Karpas-422 (cell line): ENCODE results near the gene FAM120B. TPM values are rescaled to one million over a fixed set of nuclear protein-coding genes. Genes with fewer than 3 reads are reported as not detected.
"Not testable (repeated sequence)": the region's sequence is repeated elsewhere in the genome, so short reads cannot be mapped to it uniquely, and the experiment has no call there.

Source experiments
- DNase-seq: peaks from one replicate; pipeline ENCODE4 v3.0.0-alpha.2; 2015
- H2AFZ ChIP-seq: fragments of 200-600 bp; sonication (generic); 2 replicates; pipeline ENCODE4 v1.6.1; 2014; ENCODE audit warnings: antibody characterized with exemption, low read length, mixed read lengths
- H3K27ac ChIP-seq: fragments of 200-600 bp; sonication (generic); 2 replicates; pipeline ENCODE4 v1.5.1; 2014; ENCODE audit warnings: mild to moderate bottlenecking, low read length, moderate library complexity
- H3K27me3 ChIP-seq: fragments of 200-600 bp; sonication (generic); 2 replicates; pipeline ENCODE4 v1.6.1; 2014; ENCODE audit warnings: low read length, mixed read lengths
- H3K36me3 ChIP-seq: fragments of 200-600 bp; sonication (generic); 2 replicates; pipeline ENCODE4 v1.6.1; 2014; ENCODE audit warnings: low read length, mixed read lengths; ENCODE audit not compliant: insufficient read depth
- H3K4me1 ChIP-seq: fragments of 200-600 bp; sonication (generic); 2 replicates; pipeline ENCODE4 v1.6.1; 2014; ENCODE audit warnings: mild to moderate bottlenecking, low read length, mixed read lengths
- H3K4me2 ChIP-seq: fragments of 200-600 bp; sonication (generic); 2 replicates; pipeline ENCODE4 v1.6.1; 2014; ENCODE audit warnings: low read length, low read depth, mild to moderate bottlenecking; ENCODE audit not compliant: poor library complexity, severe bottlenecking
- H3K4me3 ChIP-seq: fragments of 200-600 bp; sonication (generic); 2 replicates; pipeline ENCODE4 v1.5.1; 2014; ENCODE audit warnings: mild to moderate bottlenecking, antibody characterized with exemption, low read length, mixed read lengths
- H3K79me2 ChIP-seq: fragments of 200-600 bp; sonication (generic); 2 replicates; pipeline ENCODE4 v1.6.1; 2014; ENCODE audit warnings: mild to moderate bottlenecking, low read length, mixed read lengths
- H3K9ac ChIP-seq: fragments of 200-600 bp; sonication (generic); 2 replicates; pipeline ENCODE4 v1.6.0; 2014; ENCODE audit warnings: low read length
- H3K9me2 ChIP-seq: fragments of 200-600 bp; sonication (generic), shearing (Covaris generic); replicated peaks from 2 replicates; pipeline ENCODE4 v1.6.0; 2014; ENCODE audit warnings: mild to moderate bottlenecking, low read length, moderate library complexity; ENCODE audit not compliant: insufficient read depth
- H3K9me3 ChIP-seq: fragments of 300-700, 200-600 bp; sonication (generic); 2 replicates; pipeline ENCODE4 v1.6.1; 2014; ENCODE audit warnings: low read length, mixed read lengths
- H4K20me1 ChIP-seq: fragments of 200-600 bp; sonication (generic); 2 replicates; pipeline ENCODE4 v1.6.1; 2014; ENCODE audit warnings: mild to moderate bottlenecking, antibody characterized with exemption, low read length, low read depth; ENCODE audit not compliant: insufficient read depth
- total RNA-seq: library from RNA; depleted of rRNA; stranded (reverse); fragments of >200 nt; shearing (Covaris generic); gene quantifications from 2 replicates; pipeline ENCODE4 v1.2.3, GENCODE V29; 2014; ENCODE audit warnings: low replicate concordance

The FAM120B gene
- total RNA-seq, 1 experiment from 2014 or later, result 32.1 TPM

GRCh38 chr6:170312876-170313275 is 6.3 kb downstream of the FAM120B start:
- peaks cover 14% of the 10 kb centered on the region; the same call in 1 of the 2 replicates for H3K36me3 ChIP-seq
- H3K9ac ChIP-seq, result no peak overlapping the region
- peaks cover 47% of the 10 kb centered on the region for H3K4me1 ChIP-seq
- no peak overlapping the region for H3K4me2 ChIP-seq
- H3K9me2 ChIP-seq, result no peaks in the 10 kb centered on the region
- H3K27me3 ChIP-seq, result no peaks in the 10 kb centered on the region
- H4K20me1 ChIP-seq, result peaks cover 34% of the 10 kb centered on the region
- H3K79me2 ChIP-seq, result peaks cover 100% of the 10 kb centered on the region
- H3K9me3 ChIP-seq, result no peaks in the 10 kb centered on the region
- no peak for DNase-seq
- no peak overlapping the region for H3K27ac ChIP-seq
- no peak overlapping the region for H2AFZ ChIP-seq
- H3K4me3 ChIP-seq, result no peak overlapping the region

DNA sequence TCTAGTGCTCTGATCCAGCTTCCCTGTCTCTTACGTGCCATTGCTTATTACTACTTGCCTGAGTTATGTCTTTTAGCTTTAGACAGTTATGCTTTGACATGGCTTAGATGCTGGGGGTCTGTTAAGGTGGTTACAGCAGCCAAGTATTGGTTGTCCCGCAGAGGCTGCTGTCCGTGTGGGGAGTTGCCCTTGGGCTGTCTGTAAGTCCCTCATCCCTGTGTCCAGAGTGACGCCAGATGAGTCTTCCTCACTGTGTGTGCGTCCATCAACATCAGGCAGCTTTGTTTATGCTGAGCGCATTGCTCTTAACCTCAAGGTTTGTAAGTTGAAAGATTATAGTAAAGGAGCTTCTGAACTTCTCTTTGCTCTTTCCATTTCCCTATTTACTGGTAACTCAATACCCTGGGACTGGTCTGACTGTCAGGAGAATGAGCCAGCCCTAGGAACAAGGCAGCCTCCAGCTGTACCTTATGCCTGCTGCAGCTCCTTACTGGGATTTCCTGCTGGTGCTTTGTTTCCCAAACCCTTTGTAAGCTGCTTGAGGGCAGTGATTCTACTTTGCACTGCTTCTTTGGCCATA is 7.2 kb downstream of the FAM120B start:
- H3K4me1 ChIP-seq, result peaks cover 38% of the 10 kb centered on the region
- peaks cover 25% of the 10 kb centered on the region for H4K20me1 ChIP-seq
- no peak overlapping the region for H3K27ac ChIP-seq
- no peaks in the 10 kb centered on the region for H3K27me3 ChIP-seq
- no peak overlapping the region for H3K4me2 ChIP-seq
- no peaks in the 10 kb centered on the region for H3K9me2 ChIP-seq
- H2AFZ ChIP-seq, result no peak overlapping the region
- H3K9ac ChIP-seq, result no peak overlapping the region
- H3K9me3 ChIP-seq, result no peaks in the 10 kb centered on the region
- H3K4me3 ChIP-seq, result no peak overlapping the region
- H3K36me3 ChIP-seq, result peaks cover 22% of the 10 kb centered on the region; the same call in 1 of the 2 replicates
- H3K79me2 ChIP-seq, result peaks cover 100% of the 10 kb centered on the region
- DNase-seq, result no peak

- no peak overlapping the region for H2AFZ ChIP-seq
- H3K27ac ChIP-seq, result no peak overlapping the region
- no peaks in the 10 kb centered on the region for H3K9me2 ChIP-seq
- H3K4me1 ChIP-seq, result peaks cover 26% of the 10 kb centered on the region
- H3K9ac ChIP-seq, result no peak overlapping the region
- no peaks in the 10 kb centered on the region for H3K27me3 ChIP-seq
- peaks cover 100% of the 10 kb centered on the region for H3K79me2 ChIP-seq
- no peak overlapping the region for H3K4me3 ChIP-seq
- peaks cover 25% of the 10 kb centered on the region for H4K20me1 ChIP-seq
- H3K36me3 ChIP-seq, result peaks cover 25% of the 10 kb centered on the region; the same call in 1 of the 2 replicates
- no peak overlapping the region for H3K4me2 ChIP-seq
- no peaks in the 10 kb centered on the region for H3K9me3 ChIP-seq
- DNase-seq, result no peak
These were observed 8.4 kb downstream of the FAM120B start for GRCh38 chr6:170314983-170315382.

DNA sequence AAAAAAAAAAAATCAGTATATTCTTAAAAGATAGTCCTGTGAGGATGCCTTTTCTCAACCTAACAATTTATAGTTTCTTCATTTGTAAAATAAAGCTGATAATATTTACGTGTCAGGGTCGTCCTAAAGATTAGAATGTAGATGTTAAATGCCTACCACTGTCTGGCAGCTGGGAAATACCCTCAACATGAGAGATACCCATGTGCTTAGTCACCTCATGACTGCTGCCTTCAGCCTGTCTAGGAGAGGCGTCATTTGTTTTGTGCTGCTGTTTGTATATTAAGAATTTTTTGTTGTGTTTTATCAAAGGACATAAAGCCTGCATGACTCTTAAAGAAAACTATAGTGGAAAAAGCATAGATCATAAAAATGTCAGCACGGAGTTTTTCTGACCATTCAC is 9.5 kb downstream of the FAM120B start:
- H3K27me3 ChIP-seq, result no peaks in the 10 kb centered on the region
- no peak overlapping the region for H3K27ac ChIP-seq
- H3K9ac ChIP-seq, result no peak overlapping the region
- H3K9me3 ChIP-seq, result no peaks in the 10 kb centered on the region
- H4K20me1 ChIP-seq, result peaks cover 25% of the 10 kb centered on the region
- H2AFZ ChIP-seq, result no peak overlapping the region
- H3K4me3 ChIP-seq, result no peak overlapping the region
- H3K4me2 ChIP-seq, result no peak overlapping the region
- H3K36me3 ChIP-seq, result peaks cover 25% of the 10 kb centered on the region; the same call in 1 of the 2 replicates
- H3K4me1 ChIP-seq, result peaks cover 24% of the 10 kb centered on the region
- no peak for DNase-seq
- H3K79me2 ChIP-seq, result peaks cover 100% of the 10 kb centered on the region
- H3K9me2 ChIP-seq, result no peaks in the 10 kb centered on the region

DNA sequence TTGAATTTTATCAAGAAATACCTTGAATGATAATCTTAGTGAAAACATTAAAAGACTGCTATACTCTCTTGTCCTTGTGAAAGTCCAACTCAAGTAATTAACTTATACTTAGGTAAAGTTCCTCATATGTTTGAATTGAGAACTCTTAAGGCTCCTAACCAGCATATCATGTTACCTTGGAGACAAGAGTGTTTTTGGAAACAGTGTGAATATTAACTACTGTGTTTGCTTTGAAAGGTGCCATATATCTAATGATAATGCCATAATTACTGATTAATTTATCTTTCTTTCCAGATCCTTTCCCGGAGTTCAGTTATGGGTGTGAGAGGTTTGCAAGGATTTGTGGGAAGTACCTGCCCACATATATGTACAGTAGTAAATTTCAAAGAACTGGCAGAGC is 10.5 kb downstream of the FAM120B start:
- H3K79me2 ChIP-seq, result peaks cover 99% of the 10 kb centered on the region
- H3K4me2 ChIP-seq, result no peak overlapping the region
- no peak overlapping the region for H3K9ac ChIP-seq
- no peak overlapping the region for H3K27ac ChIP-seq
- no peaks in the 10 kb centered on the region for H3K9me2 ChIP-seq
- peaks cover 25% of the 10 kb centered on the region for H4K20me1 ChIP-seq
- H3K9me3 ChIP-seq, result no peaks in the 10 kb centered on the region
- no peak for DNase-seq
- no peaks in the 10 kb centered on the region for H3K27me3 ChIP-seq
- peaks cover 21% of the 10 kb centered on the region for H3K4me1 ChIP-seq
- peaks cover 26% of the 10 kb centered on the region; the same call in 1 of the 2 replicates for H3K36me3 ChIP-seq
- no peak overlapping the region for H3K4me3 ChIP-seq
- H2AFZ ChIP-seq, result no peak overlapping the region

GRCh38 chr6:170317718-170318117 is 11.2 kb downstream of the FAM120B start:
- peaks cover 22% of the 10 kb centered on the region for H4K20me1 ChIP-seq

DNA sequence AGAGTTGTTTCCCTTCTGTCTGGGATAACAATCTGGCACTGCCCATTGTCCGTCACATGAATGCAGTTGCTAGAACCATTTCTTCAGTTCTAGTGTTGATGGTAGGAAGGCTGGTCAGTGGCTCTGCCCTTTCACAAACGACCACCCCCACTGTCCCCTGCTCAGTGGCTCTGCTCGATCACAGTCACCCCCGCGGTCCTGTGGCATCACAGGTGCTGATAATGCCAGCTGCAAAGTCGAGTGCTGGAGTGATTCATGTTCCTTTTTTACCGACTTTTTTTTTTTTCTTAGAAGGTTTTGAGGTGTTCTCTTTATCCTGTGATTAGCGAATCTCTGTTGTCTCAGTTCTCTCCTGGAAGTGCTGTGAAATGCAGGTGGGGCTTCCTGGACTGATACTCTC is 22.8 kb downstream of the FAM120B start:
- Histone ChIP-seq H3K4me3 (no peak overlapping the region), H2AFZ (no peak overlapping the region), H3K4me1 (no peaks in the 10 kb centered on the region), H3K79me2 (peaks cover 70% of the 10 kb centered on the region), H3K36me3 (peaks cover 43% of the 10 kb centered on the region), H3K4me2 (no peak overlapping the region), H4K20me1 (no peaks in the 10 kb centered on the region), H3K9ac (no peak overlapping the region), H3K9me2 (no peaks in the 10 kb centered on the region), H3K9me3 (no peaks in the 10 kb centered on the region), H3K27me3 (no peaks in the 10 kb centered on the region), H3K27ac (no peak overlapping the region)
- DNase-seq, result no peak

More at GRCh38 chr6:170317718-170318117, 11.2 kb downstream of the FAM120B start:
- Histone ChIP-seq H3K4me2 (no peak overlapping the region), H3K4me3 (no peak overlapping the region), H2AFZ (no peak overlapping the region), H3K9me3 (no peaks in the 10 kb centered on the region), H3K36me3 (peaks cover 32% of the 10 kb centered on the region), H3K4me1 (peaks cover 21% of the 10 kb centered on the region), H3K27ac (no peak overlapping the region), H3K9me2 (no peaks in the 10 kb centered on the region), H3K79me2 (peaks cover 99% of the 10 kb centered on the region), H3K9ac (no peak overlapping the region), H3K27me3 (no peaks in the 10 kb centered on the region)
- no peak for DNase-seq

DNA sequence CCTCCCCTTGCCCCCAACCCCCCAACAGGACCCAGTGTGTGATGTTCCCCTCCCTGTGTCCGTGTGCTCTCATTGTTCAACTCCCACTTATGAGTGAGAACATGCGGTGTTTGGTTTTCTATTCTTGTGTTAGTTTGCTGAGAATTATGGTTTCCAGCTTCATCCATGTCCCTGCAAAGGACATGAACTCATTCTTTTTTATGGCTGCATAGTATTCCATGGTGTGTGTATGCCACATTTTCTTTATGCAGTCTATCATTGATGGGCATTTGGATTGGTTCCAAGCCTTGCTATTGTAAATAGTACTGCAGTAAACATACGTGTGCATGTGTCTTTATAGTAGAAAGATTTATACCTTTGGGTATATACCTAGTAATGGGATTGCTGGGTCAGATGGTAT is 28.6 kb downstream of the FAM120B start:
- Histone ChIP-seq H3K79me2 (peaks cover 81% of the 10 kb centered on the region), H3K36me3 (peaks cover 23% of the 10 kb centered on the region)
- not testable (repeated sequence) for H3K27me3 ChIP-seq, H3K4me3 ChIP-seq, H3K9me3 ChIP-seq, H2AFZ ChIP-seq, H3K9ac ChIP-seq, H3K4me1 ChIP-seq, H3K9me2 ChIP-seq, DNase-seq, H4K20me1 ChIP-seq, H3K27ac ChIP-seq, H3K4me2 ChIP-seq
